ENCODE results near the gene GTPBP6.
"Not testable (repeated sequence)": the region's sequence is repeated elsewhere in the genome, so short reads cannot be mapped to it uniquely, and the experiment has no call there.

Gene GTPBP6

DNA sequence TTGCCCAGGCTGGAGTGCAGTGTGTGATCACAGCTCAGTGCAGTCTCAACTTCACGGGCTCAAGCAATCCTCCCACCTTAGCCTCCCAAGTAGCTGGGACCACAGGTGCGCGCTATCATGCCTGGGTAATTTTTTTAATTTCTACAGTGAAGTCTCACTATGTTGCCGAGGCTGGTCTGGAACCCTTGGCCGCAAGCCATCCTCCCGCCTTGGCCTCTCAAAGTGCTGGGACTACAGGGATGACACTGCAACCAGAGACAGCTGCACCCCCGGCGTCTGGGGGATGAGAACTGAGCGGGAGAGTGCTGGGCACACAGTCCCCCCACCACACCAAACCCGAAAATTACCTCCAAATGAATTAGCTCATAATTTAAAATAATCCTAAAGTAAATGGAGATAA is 33.1 kb upstream of the GTPBP6 start:
- Histone ChIP-seq H3K9me3 (ENCODE audit: control insufficient read depth in 1 of 2, low read length in 2 of 2) (no peaks in the 10 kb centered on the region), H3K36me3 (ENCODE audit: control insufficient read depth in 1 of 2, insufficient read depth in 2 of 2, low read length in 2 of 2) (peaks cover 0 to 4% of the 10 kb centered on the region in 2 donors), H3K4me1 (ENCODE audit: control insufficient read depth in 1 of 2, insufficient read depth in 2 of 2, low read length in 2 of 2) (no peaks in the 10 kb centered on the region), H3K27ac (ENCODE audit: low read depth, low read length) (no peak overlapping the region), H3K9ac (ENCODE audit: low read depth in 1 of 2, low read length in 2 of 2) (no peak overlapping the region), H3K27me3 (ENCODE audit: control insufficient read depth in 1 of 2, insufficient read depth in 2 of 2, low read length in 2 of 2) (no peaks in the 10 kb centered on the region), H3K4me3 (ENCODE audit: low read depth in 1 of 2, low read length in 2 of 2) (no peak overlapping the region)

DNA sequence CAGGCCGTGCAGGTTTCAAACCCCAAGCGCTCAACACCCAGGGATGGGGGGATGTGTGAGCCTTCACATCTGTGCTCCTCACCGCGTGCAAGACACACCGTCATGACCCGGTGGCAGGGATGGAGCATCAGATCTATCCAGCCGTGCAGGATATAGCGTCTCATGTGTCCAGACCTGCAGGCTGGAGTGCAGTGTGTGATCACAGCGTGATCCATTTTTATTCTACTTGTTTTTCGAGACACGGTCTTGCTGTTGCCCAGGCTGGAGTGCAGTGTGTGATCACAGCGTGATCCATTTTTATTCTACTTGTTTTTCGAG is 32.7 kb upstream of the GTPBP6 start:
- not testable (repeated sequence) for H3K36me3 ChIP-seq (ENCODE audit: control insufficient read depth in 1 of 2, insufficient read depth in 2 of 2, low read length in 2 of 2); H3K27ac ChIP-seq (ENCODE audit: low read depth, low read length)

DNA sequence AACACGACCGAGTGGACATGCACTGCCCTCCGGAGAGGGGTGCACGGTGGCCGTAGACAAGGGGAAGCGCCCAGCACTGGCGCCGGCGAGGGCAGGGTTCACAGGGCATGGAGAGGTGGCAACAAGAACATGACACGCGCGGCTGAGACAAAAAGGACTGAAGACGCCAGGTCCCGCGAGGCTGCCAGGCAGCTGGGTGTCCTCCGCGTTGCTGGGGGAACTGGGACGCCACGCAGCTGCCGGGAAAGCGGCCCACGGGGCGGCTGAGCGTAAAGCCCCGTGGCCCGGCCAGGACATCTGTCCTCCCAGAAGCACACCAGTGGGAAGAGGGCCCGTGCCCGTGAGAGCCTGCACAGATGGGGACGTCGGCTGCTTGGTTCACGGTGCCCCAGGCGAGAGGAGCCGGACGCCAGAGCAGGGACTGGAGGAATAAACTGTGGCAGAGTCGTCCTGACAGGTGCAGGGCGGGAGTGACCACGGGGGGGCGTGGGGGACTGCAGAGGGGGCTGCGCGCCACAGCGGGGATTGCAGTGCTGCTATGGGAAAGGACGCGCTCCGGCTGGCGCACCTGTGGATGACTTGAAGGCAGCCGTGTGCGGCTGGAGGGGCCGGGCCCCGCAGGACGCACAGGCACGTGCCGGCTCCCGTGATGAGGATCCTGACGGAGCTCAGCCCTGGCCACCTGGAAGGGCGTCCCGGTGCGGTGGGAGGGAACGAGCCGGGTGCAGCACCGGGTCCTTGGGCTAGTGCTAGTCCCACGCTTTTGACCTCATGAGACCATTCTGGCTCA is 32.1 kb upstream of the GTPBP6 start:
- H3K9ac ChIP-seq (ENCODE audit: low read depth in 1 of 2, low read length in 2 of 2), result no peak overlapping the region
- no peak overlapping the region for H3K4me3 ChIP-seq (ENCODE audit: low read depth in 1 of 2, low read length in 2 of 2)
- H3K4me1 ChIP-seq (ENCODE audit: control insufficient read depth in 1 of 2, insufficient read depth in 2 of 2, low read length in 2 of 2), result no peaks in the 10 kb centered on the region
- peaks cover 0 to 6% of the 10 kb centered on the region in 2 donors for H3K36me3 ChIP-seq (ENCODE audit: control insufficient read depth in 1 of 2, insufficient read depth in 2 of 2, low read length in 2 of 2)
- no peaks in the 10 kb centered on the region for H3K27me3 ChIP-seq (ENCODE audit: control insufficient read depth in 1 of 2, insufficient read depth in 2 of 2, low read length in 2 of 2)
- H3K9me3 ChIP-seq (ENCODE audit: control insufficient read depth in 1 of 2, low read length in 2 of 2), result no peaks in the 10 kb centered on the region
- H3K27ac ChIP-seq (ENCODE audit: low read depth, low read length), result no peak overlapping the region

More for the DNA sequence above, 32.7 kb upstream of the GTPBP6 start:
- H3K9ac ChIP-seq (ENCODE audit: low read depth in 1 of 2, low read length in 2 of 2); H3K27me3 ChIP-seq (ENCODE audit: control insufficient read depth in 1 of 2, insufficient read depth in 2 of 2, low read length in 2 of 2); H3K4me3 ChIP-seq (ENCODE audit: low read depth in 1 of 2, low read length in 2 of 2); H3K4me1 ChIP-seq (ENCODE audit: control insufficient read depth in 1 of 2, insufficient read depth in 2 of 2, low read length in 2 of 2); H3K9me3 ChIP-seq (ENCODE audit: control insufficient read depth in 1 of 2, low read length in 2 of 2): not testable (repeated sequence)

DNA sequence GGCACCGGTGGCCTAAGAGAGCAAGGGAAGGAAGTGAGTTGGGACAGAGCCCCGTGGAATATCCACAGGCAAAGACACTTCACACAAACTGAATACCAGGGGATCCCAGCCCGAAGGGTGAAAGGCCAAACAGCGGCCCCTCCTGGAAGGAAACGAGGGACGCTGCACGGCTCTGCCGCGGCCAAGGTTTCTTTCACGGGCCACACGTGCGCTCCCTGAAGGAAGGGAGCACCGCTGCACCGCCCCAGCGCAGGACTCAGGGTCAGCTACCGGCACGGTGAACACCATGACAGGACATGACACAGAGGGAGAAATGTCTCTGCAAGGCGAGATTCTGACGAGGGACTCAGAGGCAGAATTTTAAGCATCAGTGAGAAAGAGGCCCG is 31.5 kb upstream of the GTPBP6 start:
- Histone ChIP-seq H3K9me3 (ENCODE audit: control insufficient read depth in 1 of 2, low read length in 2 of 2) (no peaks in the 10 kb centered on the region), H3K4me3 (ENCODE audit: low read depth in 1 of 2, low read length in 2 of 2) (no peak overlapping the region), H3K27me3 (ENCODE audit: control insufficient read depth in 1 of 2, insufficient read depth in 2 of 2, low read length in 2 of 2) (no peaks in the 10 kb centered on the region), H3K36me3 (ENCODE audit: control insufficient read depth in 1 of 2, insufficient read depth in 2 of 2, low read length in 2 of 2) (peaks cover 0 to 6% of the 10 kb centered on the region in 2 donors), H3K27ac (ENCODE audit: low read depth, low read length) (no peak overlapping the region), H3K9ac (ENCODE audit: low read depth in 1 of 2, low read length in 2 of 2) (no peak overlapping the region), H3K4me1 (ENCODE audit: control insufficient read depth in 1 of 2, insufficient read depth in 2 of 2, low read length in 2 of 2) (no peaks in the 10 kb centered on the region)

DNA sequence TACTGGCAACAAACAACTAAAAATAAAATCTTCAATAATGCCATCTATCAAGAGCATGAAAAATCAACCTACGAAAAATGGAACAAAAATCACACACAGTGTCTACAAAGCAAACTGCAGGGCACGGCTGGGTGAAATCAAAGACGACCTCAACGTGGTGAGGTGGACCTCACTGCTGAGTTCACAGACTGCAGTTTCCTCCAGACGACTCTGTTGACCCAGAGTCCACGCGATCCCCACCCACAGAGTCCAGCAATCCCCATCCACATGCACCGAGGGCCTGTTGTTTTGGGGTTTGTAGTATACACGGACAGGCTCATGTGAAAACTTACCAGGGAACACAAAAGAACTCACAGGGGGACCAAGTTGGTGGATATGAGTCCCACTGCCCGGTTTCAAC is 31.1 kb upstream of the GTPBP6 start:
- Histone ChIP-seq H3K27ac (ENCODE audit: low read depth, low read length) (no peak overlapping the region), H3K4me1 (ENCODE audit: control insufficient read depth in 1 of 2, insufficient read depth in 2 of 2, low read length in 2 of 2) (no peaks in the 10 kb centered on the region), H3K36me3 (ENCODE audit: control insufficient read depth in 1 of 2, insufficient read depth in 2 of 2, low read length in 2 of 2) (peaks cover under 1 to 8% of the 10 kb centered on the region in 2 donors), H3K9ac (ENCODE audit: low read depth in 1 of 2, low read length in 2 of 2) (no peak overlapping the region), H3K27me3 (ENCODE audit: control insufficient read depth in 1 of 2, insufficient read depth in 2 of 2, low read length in 2 of 2) (no peaks in the 10 kb centered on the region), H3K4me3 (ENCODE audit: low read depth in 1 of 2, low read length in 2 of 2) (no peak overlapping the region), H3K9me3 (ENCODE audit: control insufficient read depth in 1 of 2, low read length in 2 of 2) (no peaks in the 10 kb centered on the region)

DNA sequence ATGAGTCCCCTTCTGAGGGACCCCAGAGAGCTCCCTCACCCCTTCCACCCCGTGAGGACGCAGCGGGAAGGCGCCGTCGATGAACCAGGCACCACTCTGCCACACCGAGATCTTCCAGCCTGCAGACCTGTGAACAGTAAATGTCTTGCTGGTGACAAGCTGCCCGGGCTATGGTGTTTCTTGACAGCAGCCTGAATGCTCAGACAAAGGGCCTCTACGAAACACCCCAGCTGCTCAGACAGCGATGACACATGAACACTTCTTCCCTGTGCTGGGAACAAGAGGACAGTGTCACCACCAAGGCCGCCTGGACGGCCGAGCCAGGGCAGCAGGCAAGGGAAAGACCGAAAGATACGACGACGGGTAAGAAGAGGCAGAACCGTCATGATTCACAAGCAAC is 30.6 kb upstream of the GTPBP6 start:
- H3K4me3 ChIP-seq (ENCODE audit: low read depth in 1 of 2, low read length in 2 of 2), result no peak overlapping the region
- H3K27ac ChIP-seq (ENCODE audit: low read depth, low read length), result no peak overlapping the region
- no peaks in the 10 kb centered on the region for H3K27me3 ChIP-seq (ENCODE audit: control insufficient read depth in 1 of 2, insufficient read depth in 2 of 2, low read length in 2 of 2)
- H3K4me1 ChIP-seq (ENCODE audit: control insufficient read depth in 1 of 2, insufficient read depth in 2 of 2, low read length in 2 of 2), result no peaks in the 10 kb centered on the region
- H3K36me3 ChIP-seq (ENCODE audit: control insufficient read depth in 1 of 2, insufficient read depth in 2 of 2, low read length in 2 of 2), result peaks cover 5 to 10% of the 10 kb centered on the region in 2 donors
- H3K9me3 ChIP-seq (ENCODE audit: control insufficient read depth in 1 of 2, low read length in 2 of 2), result no peaks in the 10 kb centered on the region
- no peak overlapping the region for H3K9ac ChIP-seq (ENCODE audit: low read depth in 1 of 2, low read length in 2 of 2)

DNA sequence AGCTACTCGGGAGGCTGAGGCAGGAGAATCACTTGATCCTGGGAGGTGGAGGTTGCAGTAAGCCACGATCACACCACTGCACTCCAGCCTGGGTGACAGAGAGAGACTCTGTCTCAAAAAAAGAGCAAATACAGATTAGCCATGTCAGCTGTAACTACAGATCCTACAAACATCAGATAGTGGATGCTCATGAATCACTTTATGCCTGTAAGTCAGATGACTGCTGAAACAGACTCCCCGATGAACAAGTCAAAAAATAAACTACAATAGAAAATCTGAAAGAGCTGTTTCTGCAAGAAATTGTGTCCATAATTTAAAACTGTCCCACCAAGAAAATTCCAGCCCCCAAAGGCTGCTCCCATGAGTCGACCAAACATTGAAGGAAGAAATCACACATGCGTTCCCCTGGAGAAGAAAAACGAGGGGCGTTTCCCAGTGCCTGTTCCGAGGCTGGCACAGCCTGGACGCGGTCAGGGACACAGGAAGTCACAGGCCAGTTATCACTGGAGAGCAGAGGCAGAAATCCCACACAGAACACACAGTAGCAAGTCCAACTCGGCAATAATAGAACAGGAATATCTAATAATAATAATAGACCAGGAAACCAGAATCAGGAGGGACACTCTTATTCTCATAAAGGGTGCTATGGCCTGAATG is 30.0 kb upstream of the GTPBP6 start:
- Histone ChIP-seq H3K9ac (ENCODE audit: low read depth in 1 of 2, low read length in 2 of 2) (no peak overlapping the region), H3K36me3 (ENCODE audit: control insufficient read depth in 1 of 2, insufficient read depth in 2 of 2, low read length in 2 of 2) (peaks cover 5 to 10% of the 10 kb centered on the region in 2 donors), H3K27ac (ENCODE audit: low read depth, low read length) (no peak overlapping the region), H3K27me3 (ENCODE audit: control insufficient read depth in 1 of 2, insufficient read depth in 2 of 2, low read length in 2 of 2) (no peaks in the 10 kb centered on the region), H3K4me1 (ENCODE audit: control insufficient read depth in 1 of 2, insufficient read depth in 2 of 2, low read length in 2 of 2) (no peaks in the 10 kb centered on the region), H3K4me3 (ENCODE audit: low read depth in 1 of 2, low read length in 2 of 2) (no peak overlapping the region), H3K9me3 (ENCODE audit: control insufficient read depth in 1 of 2, low read length in 2 of 2) (no peaks in the 10 kb centered on the region)

DNA sequence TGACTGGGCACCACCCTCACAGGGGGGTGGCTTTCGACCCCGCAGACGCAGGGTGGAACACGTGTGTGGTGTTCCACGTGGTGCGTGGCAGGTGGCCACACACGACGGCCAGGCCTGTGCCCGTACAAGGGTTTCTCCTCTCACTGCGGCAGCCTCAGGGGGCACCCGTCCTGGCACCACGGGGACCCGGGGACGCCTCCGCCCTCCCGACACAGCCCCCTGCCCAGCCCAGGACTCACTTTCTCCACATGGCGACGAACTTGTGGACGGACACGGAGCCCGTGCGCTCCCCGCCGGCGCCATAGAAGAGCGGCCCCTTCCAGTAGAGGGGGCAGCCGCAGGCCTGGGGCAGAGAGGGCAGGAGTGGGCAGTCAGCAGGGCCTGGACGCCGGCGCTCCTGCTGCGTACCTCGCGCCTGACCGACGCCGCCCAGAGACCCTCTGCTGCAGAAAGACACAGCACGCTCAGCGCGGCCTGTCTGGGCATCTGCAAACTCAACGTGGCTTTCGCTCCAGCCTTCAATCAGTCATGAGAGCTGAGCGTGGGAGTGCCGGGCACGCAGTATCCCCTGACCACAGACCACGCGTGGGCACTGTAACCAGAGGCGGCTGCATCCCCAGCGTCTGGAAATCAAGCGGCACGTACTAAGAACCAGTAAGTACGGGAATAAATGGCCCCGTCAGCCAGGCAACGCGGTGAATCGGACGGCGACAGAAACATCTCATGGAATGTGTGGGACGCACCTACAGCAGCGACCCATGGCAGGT is 28.9 kb upstream of the GTPBP6 start:
- no peak overlapping the region for H3K27ac ChIP-seq (ENCODE audit: low read depth, low read length)
- no peak overlapping the region for H3K9ac ChIP-seq (ENCODE audit: low read depth in 1 of 2, low read length in 2 of 2)
- no peak overlapping the region for H3K4me3 ChIP-seq (ENCODE audit: low read depth in 1 of 2, low read length in 2 of 2)
- H3K9me3 ChIP-seq (ENCODE audit: control insufficient read depth in 1 of 2, low read length in 2 of 2), result no peaks in the 10 kb centered on the region
- no peaks in the 10 kb centered on the region for H3K27me3 ChIP-seq (ENCODE audit: control insufficient read depth in 1 of 2, insufficient read depth in 2 of 2, low read length in 2 of 2)
- H3K4me1 ChIP-seq (ENCODE audit: control insufficient read depth in 1 of 2, insufficient read depth in 2 of 2, low read length in 2 of 2), result no peaks in the 10 kb centered on the region
- peaks cover 5 to 10% of the 10 kb centered on the region in 2 donors for H3K36me3 ChIP-seq (ENCODE audit: control insufficient read depth in 1 of 2, insufficient read depth in 2 of 2, low read length in 2 of 2)

DNA sequence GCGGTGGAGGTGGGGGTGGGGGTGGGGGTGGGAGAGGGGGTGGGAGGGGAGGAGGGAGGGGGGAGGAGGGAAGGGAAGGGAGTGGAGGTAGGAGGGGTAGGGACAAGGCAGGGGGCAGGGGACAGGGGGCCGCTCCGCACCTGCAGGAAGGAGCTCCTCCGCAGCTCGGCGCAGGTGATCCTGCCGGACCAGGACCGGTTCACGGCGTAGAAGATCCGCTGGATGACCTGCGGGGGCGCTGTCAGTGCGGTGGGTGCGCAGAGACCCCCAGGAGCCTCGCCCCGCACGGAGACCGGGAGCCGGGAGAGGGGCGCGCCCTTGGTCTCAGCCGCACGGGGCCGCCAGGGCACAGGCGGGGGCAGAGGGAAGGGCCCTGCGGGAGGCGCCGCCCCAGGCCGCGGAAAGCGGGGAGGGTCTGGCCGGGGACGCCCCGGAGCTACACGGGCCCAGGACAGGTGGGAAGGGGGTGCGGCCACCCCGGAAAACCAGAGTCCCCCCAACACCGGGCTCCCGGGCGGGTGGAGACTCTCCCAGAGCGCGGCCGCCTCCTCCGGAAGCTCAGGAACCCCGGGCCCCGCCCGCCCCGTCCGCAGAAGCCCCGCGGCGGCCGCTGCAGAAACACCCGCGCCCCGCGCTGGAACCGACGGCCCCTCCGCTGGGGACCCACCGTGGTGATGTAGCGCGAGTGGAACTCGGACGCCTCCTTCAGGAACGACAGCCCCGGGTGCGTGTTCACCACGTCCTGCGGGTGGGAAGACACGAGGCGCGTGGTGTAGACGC is 27.6 kb upstream of the GTPBP6 start:
- Histone ChIP-seq H3K36me3 (ENCODE audit: control insufficient read depth in 1 of 2, insufficient read depth in 2 of 2, low read length in 2 of 2) (peaks cover 5 to 7% of the 10 kb centered on the region in 2 donors), H3K27ac (ENCODE audit: low read depth, low read length) (no peak overlapping the region), H3K9ac (ENCODE audit: low read depth in 1 of 2, low read length in 2 of 2) (no peak overlapping the region), H3K9me3 (ENCODE audit: control insufficient read depth in 1 of 2, low read length in 2 of 2) (no peaks in the 10 kb centered on the region), H3K27me3 (ENCODE audit: control insufficient read depth in 1 of 2, insufficient read depth in 2 of 2, low read length in 2 of 2) (no peaks in the 10 kb centered on the region), H3K4me1 (ENCODE audit: control insufficient read depth in 1 of 2, insufficient read depth in 2 of 2, low read length in 2 of 2) (no peaks in the 10 kb centered on the region), H3K4me3 (ENCODE audit: low read depth in 1 of 2, low read length in 2 of 2) (no peak overlapping the region)
